RKO (cell line): ENCODE results near the gene RGPD3.

Experiments used
- DNase-seq: peaks from one replicate; pipeline ENCODE4 v3.0.0-alpha.2; 2016; ENCODE audit warnings: low spot score

Gene RGPD3

GRCh38 chr2:106342831-106343251 lies 125.4 kb downstream of the RGPD3 start:
- DNase-seq, result no peak

- no peak for DNase-seq
Measured at GRCh38 chr2:106341666-106342065, 126.5 kb downstream of the RGPD3 start.
